Amniotic stem cell (primary cell): ENCODE measurements around the gene CRAMP1.
"Not testable (repeated sequence)": the region's sequence is repeated elsewhere in the genome, so short reads cannot be mapped to it uniquely, and the experiment has no call there.

ENCODE experiments used
- DNase-seq: peaks from one replicate; lab custom pipeline; 2025; lab: John Stamatoyannopoulos, UW

The CRAMP1 gene

DNA sequence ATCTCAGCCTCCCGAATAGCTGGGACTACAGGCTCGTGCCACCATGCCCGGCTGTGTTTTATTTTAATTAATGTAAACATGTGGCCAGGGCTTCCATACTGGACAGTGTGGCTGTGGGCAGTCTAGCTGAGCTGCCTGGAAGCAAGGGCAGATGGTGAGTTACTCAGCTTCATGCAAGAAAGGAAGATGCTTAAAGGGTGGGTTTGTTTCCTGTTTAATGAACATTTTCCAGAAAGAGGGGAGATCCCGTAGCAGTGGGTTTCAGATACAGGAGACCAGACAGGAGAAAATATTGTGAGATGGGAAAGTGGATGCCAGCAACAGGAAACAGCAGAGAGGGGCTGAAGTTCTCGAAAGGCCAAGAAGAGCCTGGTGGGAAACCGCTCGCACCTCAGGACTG is 101.2 kb downstream of the CRAMP1 start:
- DNase-seq, result no peak

DNA sequence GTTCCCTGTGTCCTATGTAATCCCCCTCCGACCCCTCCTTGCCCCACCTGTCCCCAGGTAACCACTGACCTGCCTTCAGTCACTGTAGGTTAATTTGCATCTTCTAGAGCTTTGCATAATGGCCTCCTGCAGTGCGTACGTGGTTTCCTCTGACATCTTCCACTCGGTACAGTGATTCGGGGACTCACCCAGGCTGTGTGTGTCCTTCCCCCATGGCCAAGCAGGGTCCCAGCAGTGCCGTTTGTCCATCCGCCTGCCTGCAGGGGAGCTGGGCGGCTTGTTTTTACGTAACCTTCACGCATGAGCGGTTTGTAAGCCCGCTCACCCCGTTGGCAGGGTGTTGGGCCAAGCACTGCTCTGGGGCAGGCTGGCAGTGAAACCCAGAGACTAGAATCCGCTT is 101.8 kb downstream of the CRAMP1 start:
- no peak for DNase-seq

DNA sequence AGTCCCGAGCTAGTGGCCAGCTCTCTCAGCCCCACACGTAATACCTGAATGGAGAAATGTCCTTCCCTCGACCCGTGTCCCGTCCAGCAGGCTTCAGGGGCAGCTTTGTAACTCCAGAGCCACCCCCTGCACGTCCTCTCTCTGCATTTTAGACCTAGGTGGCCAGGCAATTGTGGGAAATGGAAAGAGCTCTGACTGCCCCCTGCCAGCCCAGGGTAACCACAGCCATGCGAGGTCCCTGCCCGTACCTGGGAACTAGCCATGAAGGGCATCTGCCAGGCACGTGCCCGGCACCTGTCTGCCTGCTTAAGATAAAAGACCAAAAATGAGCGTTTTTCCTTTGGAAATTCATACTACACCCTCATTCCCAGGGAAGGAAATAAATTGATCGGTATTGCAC is 103.1 kb downstream of the CRAMP1 start:
- DNase-seq, result no peak

GRCh38 chr16:1718236-1718635 is 106.1 kb downstream of the CRAMP1 start:
- not testable (repeated sequence) for DNase-seq

DNA sequence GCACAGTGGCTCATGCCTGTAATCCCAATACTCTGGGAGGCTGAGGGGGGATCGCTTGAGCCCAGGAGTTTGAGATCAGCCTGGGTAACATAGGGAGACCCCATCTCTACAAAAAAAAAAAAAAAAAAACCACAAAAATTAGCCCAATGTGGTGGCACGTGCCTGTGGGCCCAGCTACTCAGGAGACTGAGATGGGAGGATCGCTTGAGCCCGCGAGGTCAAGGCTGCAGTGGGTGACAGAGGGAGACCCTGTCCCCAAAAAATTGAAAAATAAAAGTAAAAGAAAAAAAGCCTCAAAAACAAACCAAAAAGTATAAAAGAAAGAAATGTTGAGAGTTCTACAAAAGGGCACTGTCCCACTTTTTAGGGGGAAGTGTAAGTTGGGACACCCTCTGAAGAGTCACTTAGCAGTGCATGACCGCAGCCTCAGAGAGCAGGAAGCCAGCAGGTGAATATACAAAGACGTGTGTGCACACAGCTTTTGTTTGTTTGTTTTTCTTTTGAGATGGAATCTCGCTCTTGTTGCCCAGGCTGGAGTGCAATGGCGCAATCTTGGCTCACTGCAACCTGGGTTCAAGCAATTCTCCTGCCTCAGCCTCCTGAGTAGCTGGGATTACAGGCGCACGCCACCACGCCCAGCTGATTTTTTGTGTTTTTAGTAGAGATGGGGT is 107.5 kb downstream of the CRAMP1 start:
- DNase-seq, result not testable (repeated sequence)

GRCh38 chr16:1721372-1721771 is 109.2 kb downstream of the CRAMP1 start:
- no peak for DNase-seq

DNA sequence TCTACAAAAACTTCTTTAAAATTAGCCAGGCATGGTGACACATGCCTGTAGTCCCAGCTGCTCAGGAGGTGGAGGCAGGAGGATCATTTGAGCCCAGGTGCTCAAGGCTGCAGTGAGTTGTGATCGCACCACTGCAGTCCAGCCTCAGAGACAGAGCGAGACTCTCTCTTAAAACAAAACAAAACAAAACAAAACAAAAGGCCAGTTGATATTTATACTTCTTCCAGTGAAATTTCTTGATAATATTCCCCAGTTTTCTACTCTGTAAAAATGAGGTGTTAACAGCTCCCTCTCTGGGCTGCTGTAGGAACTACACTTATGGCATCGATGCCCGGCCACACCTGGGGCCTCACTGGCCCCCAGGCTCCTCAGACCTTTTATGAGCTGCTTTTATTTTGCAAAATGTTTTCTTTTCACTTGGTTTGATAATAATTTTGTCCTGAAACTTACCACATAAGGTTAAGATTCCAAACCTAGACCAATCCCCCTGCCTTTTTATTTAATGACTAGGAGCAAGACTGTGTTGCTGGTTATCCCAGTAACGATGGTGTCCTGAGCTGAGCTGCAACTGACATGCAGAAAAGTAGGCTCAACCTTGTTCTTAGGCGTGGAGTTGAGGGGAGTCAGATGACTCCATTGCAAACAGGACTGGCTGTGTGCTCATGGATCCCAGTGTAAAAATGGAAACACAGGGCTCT is 111.4 kb downstream of the CRAMP1 start:
- DNase-seq, result no peak

DNA sequence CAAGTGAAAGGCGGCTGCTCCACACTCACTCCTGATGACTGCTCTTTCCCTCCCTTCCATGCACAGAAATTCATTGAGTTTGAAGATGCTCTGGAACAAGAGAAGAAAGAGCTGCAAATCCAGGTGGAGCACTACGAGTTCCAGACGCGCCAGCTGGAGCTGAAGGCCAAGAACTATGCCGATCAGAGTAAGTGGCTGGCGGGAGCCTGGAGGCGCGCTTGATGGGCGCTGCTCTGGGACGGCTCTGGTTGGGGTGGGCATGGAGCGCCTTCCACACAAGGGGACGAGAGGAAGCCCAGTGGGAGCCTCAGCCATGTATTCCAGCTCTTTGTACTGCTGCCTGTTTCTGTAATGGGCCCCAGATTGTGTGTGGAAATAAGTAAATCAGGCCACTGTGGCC is 112.3 kb downstream of the CRAMP1 start:
- no peak for DNase-seq

- DNase-seq, result no peak
Observed at GRCh38 chr16:1726661-1727502, 114.7 kb downstream of the CRAMP1 start.
